Activated CD8-positive, alpha-beta memory T cell treated with anti-CD3 and anti-CD28 coated beads for 48 hours (primary cell): ENCODE data around the gene KCNE4.
"Not testable (repeated sequence)": the region's sequence is repeated elsewhere in the genome, so short reads cannot be mapped to it uniquely, and the experiment has no call there.

ENCODE experiments used
- DNase-seq, 3 experiments: peaks; one replicate each; pipeline ENCODE4 v3.0.0-alpha.2; 2020; ENCODE audit warnings: low read depth in 2 of 3, low spot score in 2 of 3

Gene KCNE4

GRCh38 chr2:223056701-223057418 is 4.9 kb downstream of the KCNE4 start:
- DNase-seq: no peak

GRCh38 chr2:223057569-223057968 is 5.6 kb downstream of the KCNE4 start:
- DNase-seq: no peak

- DNase-seq: no peak
Measured at GRCh38 chr2:223058952-223059716, 7.1 kb downstream of the KCNE4 start.

GRCh38 chr2:223060201-223060825 is 8.3 kb downstream of the KCNE4 start:
- no peak for DNase-seq

- DNase-seq: no peak
Measured at GRCh38 chr2:223062396-223062795, 10.4 kb downstream of the KCNE4 start.

GRCh38 chr2:223065107-223065506 is 13.1 kb downstream of the KCNE4 start:
- DNase-seq: no peak

GRCh38 chr2:223066721-223067120 is 14.7 kb downstream of the KCNE4 start:
- DNase-seq: no peak

- DNase-seq: no peak
Measured at GRCh38 chr2:223068071-223068470, 16.1 kb downstream of the KCNE4 start.

- DNase-seq: no peak
Measured at GRCh38 chr2:223069465-223069864, 17.5 kb downstream of the KCNE4 start.

GRCh38 chr2:223069988-223070387 is 18.0 kb downstream of the KCNE4 start:
- no peak for DNase-seq

GRCh38 chr2:223071139-223071538 is 19.1 kb downstream of the KCNE4 start:
- no peak for DNase-seq

- DNase-seq: no peak
Measured at GRCh38 chr2:223072826-223073225, 20.8 kb downstream of the KCNE4 start.

- DNase-seq: no peak
Measured at GRCh38 chr2:223075301-223076270, 23.6 kb downstream of the KCNE4 start.

GRCh38 chr2:223076573-223076972 is 24.6 kb downstream of the KCNE4 start:
- DNase-seq: no peak

GRCh38 chr2:223078482-223078881 is 26.5 kb downstream of the KCNE4 start:
- no peak for DNase-seq

- no peak for DNase-seq
Measured at GRCh38 chr2:223079378-223079777, 27.4 kb downstream of the KCNE4 start.

- no peak for DNase-seq
Measured at GRCh38 chr2:223079925-223080324, 27.9 kb downstream of the KCNE4 start.

GRCh38 chr2:223080790-223081360 is 28.9 kb downstream of the KCNE4 start:
- DNase-seq: not testable (repeated sequence)

GRCh38 chr2:223081789-223082188 is 29.8 kb downstream of the KCNE4 start:
- DNase-seq: no peak

- DNase-seq: no peak
Measured at GRCh38 chr2:223082706-223083105, 30.7 kb downstream of the KCNE4 start.
